ENCODE data around the gene MSMB.
A peak's percentile ranks its signal among the peaks of the same experiment; 100 is the strongest.

GRCh38 chr10:46030091-46030937 lies 15.8 kb downstream of the MSMB start, which contains the start of gene NCOA4:
- peak; percentile 74 for TF ChIP-seq POLR2A (IDR thresholded peaks at IDR 0.05)
- TF ChIP-seq CTCF (IDR thresholded peaks at IDR 0.05): peak; percentile 66 to 96 (median 82)
- peak; percentile 91 for TF ChIP-seq POLR2AphosphoS5 (IDR thresholded peaks at IDR 0.05)
